ENCODE data around the gene TSPAN5. TPM values are rescaled to one million over a fixed set of nuclear protein-coding genes. Genes with fewer than 3 reads are reported as not detected.
"Not testable (repeated sequence)": the region's sequence is repeated elsewhere in the genome, so short reads cannot be mapped to it uniquely, and the experiment has no call there.

The TSPAN5 gene
- total RNA-seq: 12.7 to 14.7 TPM (median 13.8 TPM) in 3 replicates

DNA sequence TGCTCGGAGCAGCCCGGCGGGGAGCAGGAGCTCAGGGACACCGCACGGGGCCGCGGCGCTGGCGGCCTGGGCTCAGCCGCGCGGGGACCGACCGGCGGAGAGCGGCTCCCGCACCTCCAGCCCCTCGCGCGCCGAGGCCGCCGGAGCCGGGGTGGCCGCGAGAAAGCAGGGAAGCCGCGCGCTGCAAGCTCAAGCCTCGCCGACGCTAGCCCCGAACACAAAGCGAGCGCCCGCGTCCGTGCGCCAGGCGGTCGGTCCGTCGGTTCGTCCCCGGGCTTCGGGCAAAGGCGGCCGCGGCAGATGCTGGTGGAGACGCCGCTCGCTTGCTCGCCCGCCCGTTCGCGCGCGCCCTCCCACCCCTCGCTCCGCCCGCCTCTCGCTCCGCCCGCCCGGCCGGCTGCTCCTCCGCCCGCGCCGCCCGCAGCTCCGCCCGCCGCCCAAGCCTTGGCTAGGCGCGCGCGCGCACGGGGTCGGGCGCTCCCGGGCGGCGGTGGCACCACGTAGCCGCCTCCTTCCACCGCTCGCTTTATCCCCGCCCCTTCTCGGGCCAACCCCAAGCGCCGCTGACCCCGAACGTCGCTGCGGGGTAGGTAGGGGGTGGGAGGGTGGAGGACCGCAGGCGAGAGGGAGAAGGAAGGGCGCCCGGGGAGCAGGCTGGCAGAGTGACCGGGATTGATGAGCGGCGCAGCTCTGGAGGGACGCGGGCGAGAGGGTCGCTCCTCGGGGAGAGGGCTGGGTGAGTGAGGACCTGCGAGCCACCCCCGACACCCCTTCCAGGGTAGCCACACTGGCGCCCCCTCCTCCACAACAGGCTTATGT lies at the start of gene TSPAN5:
TSS of gene TSPAN5 (minus strand) at position 325 of the 819 bp plus-strand sequence.
- H3K4me1 Mint-ChIP-seq: peaks cover 38% of the 10 kb centered on the region
- no peaks in the 10 kb centered on the region for H3K9me3 Mint-ChIP-seq

GRCh38 chr4:98706935-98707334 lies 48.5 kb upstream of the TSPAN5 start:
- Mint-ChIP-seq H3K36me3 (no peaks in the 10 kb centered on the region), H3K4me3 (no peak overlapping the region), H3K4me1 (peaks cover 3% of the 10 kb centered on the region), H3K27me3 (ENCODE audit: low read depth) (no peaks in the 10 kb centered on the region), H3K27ac (no peak overlapping the region), H3K9me3 (peaks cover 45% of the 10 kb centered on the region)
- DNase-seq (ENCODE audit: low spot score in 2 of 2, unreplicated experiment in 2 of 2): no peak
- TF ChIP-seq CTCF (IDR thresholded peaks at IDR 0.05; ENCODE audit: unreplicated experiment): no peak

More for the DNA sequence above, at the start of gene TSPAN5:
- H3K4me3 Mint-ChIP-seq: peak within 1 kb of the TSS; percentile 70
- no peak for TF ChIP-seq CTCF (IDR thresholded peaks at IDR 0.05; ENCODE audit: unreplicated experiment)
- peak; percentile 59 to 78 for DNase-seq (ENCODE audit: low spot score in 2 of 2, unreplicated experiment in 2 of 2)
- H3K36me3 Mint-ChIP-seq: no peaks in the 10 kb centered on the region
- peak within 1 kb of the TSS; percentile 28 for H3K27ac Mint-ChIP-seq
- H3K27me3 Mint-ChIP-seq (ENCODE audit: low read depth): peaks cover 73% of the 10 kb centered on the region

GRCh38 chr4:98706200-98706813 lies 47.9 kb upstream of the TSPAN5 start:
- no peak overlapping the region for H3K4me3 Mint-ChIP-seq
- peaks cover 3% of the 10 kb centered on the region for H3K4me1 Mint-ChIP-seq
- no peaks in the 10 kb centered on the region for H3K36me3 Mint-ChIP-seq
- H3K9me3 Mint-ChIP-seq: peaks cover 45% of the 10 kb centered on the region
- no peak overlapping the region for H3K27ac Mint-ChIP-seq
- H3K27me3 Mint-ChIP-seq (ENCODE audit: low read depth): no peaks in the 10 kb centered on the region
- TF ChIP-seq CTCF (IDR thresholded peaks at IDR 0.05; ENCODE audit: unreplicated experiment): no peak
- no peak for DNase-seq (ENCODE audit: low spot score in 2 of 2, unreplicated experiment in 2 of 2)

DNA sequence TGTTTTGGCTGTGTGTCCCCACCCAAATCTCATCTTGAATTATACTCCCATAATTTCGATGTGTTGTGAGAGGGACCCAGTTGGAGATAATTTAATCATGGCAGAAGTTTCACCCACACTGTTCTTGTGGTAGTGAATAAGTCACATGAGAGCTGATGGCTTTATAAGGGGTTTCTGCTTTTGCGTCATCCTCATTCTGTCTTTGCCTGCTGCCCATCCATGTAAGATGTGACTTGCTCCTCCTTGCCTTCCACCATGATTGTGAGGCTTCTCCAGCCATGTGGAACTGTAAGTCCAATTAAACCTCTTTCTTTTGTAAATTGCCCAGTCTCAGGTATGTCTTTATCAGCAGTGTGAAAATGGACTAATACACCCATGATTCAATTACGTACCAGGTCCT lies 47.2 kb upstream of the TSPAN5 start:
- H3K36me3 Mint-ChIP-seq; H3K27me3 Mint-ChIP-seq (ENCODE audit: low read depth); H3K4me3 Mint-ChIP-seq; DNase-seq (ENCODE audit: low spot score in 2 of 2, unreplicated experiment in 2 of 2); H3K27ac Mint-ChIP-seq; H3K4me1 Mint-ChIP-seq: not testable (repeated sequence)
- H3K9me3 Mint-ChIP-seq: peaks cover 45% of the 10 kb centered on the region

DNA sequence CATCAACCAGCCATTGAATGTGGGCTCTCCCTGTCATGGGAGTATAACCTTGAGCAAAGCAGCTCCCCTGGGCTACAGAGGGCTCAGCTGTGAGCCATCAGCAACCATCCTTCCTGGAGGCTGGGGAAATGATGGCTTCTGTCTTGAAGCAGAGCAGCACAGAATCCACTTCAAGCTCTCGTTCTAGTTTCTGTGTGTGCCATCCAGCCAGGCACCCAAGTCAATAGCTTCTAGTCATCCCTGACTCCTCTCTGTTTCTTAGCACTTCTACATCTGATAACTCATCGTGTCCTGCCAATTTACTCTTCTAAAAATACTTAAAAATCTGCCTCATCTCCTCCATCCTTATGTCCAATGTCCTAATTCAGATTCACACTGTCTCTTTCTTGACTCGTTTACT lies 42.2 kb upstream of the TSPAN5 start:
- no peak overlapping the region for H3K4me3 Mint-ChIP-seq
- peaks cover 51% of the 10 kb centered on the region for H3K9me3 Mint-ChIP-seq
- no peak for TF ChIP-seq CTCF (IDR thresholded peaks at IDR 0.05; ENCODE audit: unreplicated experiment)
- no peaks in the 10 kb centered on the region for H3K4me1 Mint-ChIP-seq
- no peak overlapping the region for H3K27ac Mint-ChIP-seq
- peaks cover 2% of the 10 kb centered on the region for H3K36me3 Mint-ChIP-seq
- no peaks in the 10 kb centered on the region for H3K27me3 Mint-ChIP-seq (ENCODE audit: low read depth)
- DNase-seq (ENCODE audit: low spot score in 2 of 2, unreplicated experiment in 2 of 2): no peak

- Mint-ChIP-seq H3K27ac (no peak overlapping the region), H3K9me3 (peaks cover 28% of the 10 kb centered on the region), H3K36me3 (peaks cover 2% of the 10 kb centered on the region), H3K27me3 (ENCODE audit: low read depth) (no peaks in the 10 kb centered on the region), H3K4me3 (no peak overlapping the region), H3K4me1 (peaks cover 7% of the 10 kb centered on the region)
- TF ChIP-seq CTCF (IDR thresholded peaks at IDR 0.05; ENCODE audit: unreplicated experiment): no peak
- DNase-seq (ENCODE audit: low spot score in 2 of 2, unreplicated experiment in 2 of 2): no peak
Measured at GRCh38 chr4:98694076-98694475, 35.7 kb upstream of the TSPAN5 start.

Measured in mesothelial cell of epicardium (in vitro differentiated cells).